Measurements from ENCODE around the gene CLEC3B.
"Not testable (repeated sequence)": the region's sequence is repeated elsewhere in the genome, so short reads cannot be mapped to it uniquely, and the experiment has no call there.

Gene CLEC3B

GRCh38 chr3:45071075-45071474 lies 45.0 kb downstream of the CLEC3B start:
- no peak for DNase-seq

GRCh38 chr3:45075821-45076625 lies 49.9 kb downstream of the CLEC3B start:
- no peak for DNase-seq

GRCh38 chr3:45078256-45078655 lies 52.2 kb downstream of the CLEC3B start:
- not testable (repeated sequence) for DNase-seq

- DNase-seq, result no peak
Observed at GRCh38 chr3:45078910-45079522, 52.9 kb downstream of the CLEC3B start.

GRCh38 chr3:45079715-45080114 lies 53.6 kb downstream of the CLEC3B start:
- DNase-seq, result no peak

GRCh38 chr3:45080824-45081223 lies 54.7 kb downstream of the CLEC3B start:
- DNase-seq, result no peak

GRCh38 chr3:45081506-45082141 lies 55.5 kb downstream of the CLEC3B start:
- no peak for DNase-seq

- DNase-seq, result no peak
Observed at GRCh38 chr3:45082142-45082538, 56.0 kb downstream of the CLEC3B start.

GRCh38 chr3:45083023-45083422 lies 56.9 kb downstream of the CLEC3B start:
- DNase-seq, result no peak

GRCh38 chr3:45084361-45084760 lies 58.3 kb downstream of the CLEC3B start:
- DNase-seq, result no peak

GRCh38 chr3:45084820-45085816 lies 59.0 kb downstream of the CLEC3B start:
- DNase-seq, result no peak

Measured in activated CD4-positive, alpha-beta T cell treated with anti-CD3 and anti-CD28 coated beads, Interleukin-10, Interleukin-2, amounts not matched to agents 100 ng/mL and 50 ng/mL, durations not matched to agents 16 hours and 8 hours (primary cell).